GM12878 (cell line): ENCODE measurements around the gene DMD. TPM values are rescaled to one million over a fixed set of nuclear protein-coding genes. Genes with fewer than 3 reads are reported as not detected.

ENCODE experiments used
- E2F8 ChIP-seq: fragments of 450-650 bp; IDR thresholded peaks from 2 replicates; pipeline ENCODE4 v1.6.1; 2018; ENCODE audit warnings: mild to moderate bottlenecking, low read depth, moderate library complexity; ENCODE audit not compliant: partially characterized antibody
- IRF4 ChIP-seq: IDR thresholded peaks from 2 replicates; pipeline ENCODE4 v1.6.1; 2011; ENCODE audit warnings: low read depth, low read length
- KDM1A ChIP-seq: fragments of 200-600 bp; sonication (generic); IDR thresholded peaks from 2 replicates; pipeline ENCODE4 v1.6.1; 2016; ENCODE audit warnings: borderline replicate concordance
- MAX ChIP-seq: IDR thresholded peaks from 2 replicates; pipeline ENCODE4 v1.6.1; 2012; ENCODE audit warnings: low read depth, low read length, improper control_type of control experiment
- NFIC ChIP-seq: IDR thresholded peaks from 2 replicates; pipeline ENCODE4 v1.6.1; 2012; ENCODE audit warnings: low read depth, mild to moderate bottlenecking, inconsistent platforms, low read length, moderate library complexity
- polyA plus RNA-seq, 11 experiments: library from polyadenylated mRNA; depleted of rRNA in 4 of 11; unstranded in 6 of 11; stranded (reverse) in 5 of 11; fragments of >200 nt; fragmentation: Nextera tagmentation in 4 of 11; fragmentation: Illumina TruSeq in 1 of 11; extraction: Ambion mirVana in 4 of 11; extraction: Trizol in 1 of 11; gene quantifications; 1 replicate in 1 of 11; 2 replicates in 10 of 11; pipeline versions ENCODE4 v1.2.1 to v1.2.3, GENCODE V29; 2011 to 2016; ENCODE audit warnings: inconsistent platforms in 2 of 11, missing spikeins in 2 of 11, low read depth in 1 of 11
- total RNA-seq, 4 experiments: library from RNA; depleted of rRNA in 3 of 4; stranded (reverse); fragments of >200 nt in 3 of 4; fragmentation: Illumina TruSeq in 1 of 4; extraction: Trizol in 1 of 4; gene quantifications; 2 replicates each; pipeline versions ENCODE4 v1.2.1 to v1.2.3, GENCODE V29; 2013 to 2021
- TF ChIP-seq, protein P1 (sequence below): fragments of 450-650 bp; formaldehyde crosslinking; IDR thresholded peaks from 2 replicates; pipeline ENCODE4 v1.4.0; 2020; ENCODE audit warnings: mild to moderate bottlenecking, moderate library complexity
- TF ChIP-seq, protein P2 (sequence below), 3 experiments: IDR thresholded peaks in 2 of 3; conservative IDR thresholded peaks in 1 of 3; 2 replicates each; pipeline ENCODE4 v1.5.1; 2011; ENCODE audit warnings: low read depth in 3 of 3, low read length in 3 of 3, mild to moderate bottlenecking in 3 of 3, control low read depth in 2 of 3, moderate library complexity in 2 of 3, inconsistent platforms in 1 of 3, mixed read lengths in 1 of 3; ENCODE audit not compliant: control insufficient read depth in 2 of 3, insufficient read depth in 1 of 3; ENCODE audit errors: extremely low read depth in 1 of 3

Gene DMD
- total and polyA plus RNA-seq, 10 of the 15 experiments (the other 5 are each of a cell fraction or from before 2014, with no cell fraction given): 1.4 to 24.3 (median 4.3) TPM

DNA sequence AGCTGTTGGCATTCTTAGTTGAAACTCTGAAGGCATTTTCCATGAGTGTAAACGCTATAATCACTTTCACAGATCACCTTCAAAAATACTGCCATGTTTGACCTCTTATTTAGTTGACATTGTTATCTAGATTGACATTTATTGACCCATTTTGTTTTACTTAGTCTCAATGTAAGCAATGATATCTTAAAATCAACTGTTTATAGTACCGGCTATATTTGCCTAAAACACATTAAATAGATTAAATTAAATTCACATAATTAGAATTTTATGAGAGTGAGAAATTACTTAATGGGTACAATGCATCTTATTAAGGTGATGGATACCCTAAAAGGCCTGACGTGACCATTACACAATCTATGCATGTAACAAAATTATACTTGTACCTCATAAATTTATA lies 1621.8 kb downstream of the DMD start (continued):
- TF ChIP-seq NFIC (no peak), E2F8 (no peak), IRF4 (no peak), MAX (no peak), KDM1A (no peak)
- TF ChIP-seq, protein P1, sequence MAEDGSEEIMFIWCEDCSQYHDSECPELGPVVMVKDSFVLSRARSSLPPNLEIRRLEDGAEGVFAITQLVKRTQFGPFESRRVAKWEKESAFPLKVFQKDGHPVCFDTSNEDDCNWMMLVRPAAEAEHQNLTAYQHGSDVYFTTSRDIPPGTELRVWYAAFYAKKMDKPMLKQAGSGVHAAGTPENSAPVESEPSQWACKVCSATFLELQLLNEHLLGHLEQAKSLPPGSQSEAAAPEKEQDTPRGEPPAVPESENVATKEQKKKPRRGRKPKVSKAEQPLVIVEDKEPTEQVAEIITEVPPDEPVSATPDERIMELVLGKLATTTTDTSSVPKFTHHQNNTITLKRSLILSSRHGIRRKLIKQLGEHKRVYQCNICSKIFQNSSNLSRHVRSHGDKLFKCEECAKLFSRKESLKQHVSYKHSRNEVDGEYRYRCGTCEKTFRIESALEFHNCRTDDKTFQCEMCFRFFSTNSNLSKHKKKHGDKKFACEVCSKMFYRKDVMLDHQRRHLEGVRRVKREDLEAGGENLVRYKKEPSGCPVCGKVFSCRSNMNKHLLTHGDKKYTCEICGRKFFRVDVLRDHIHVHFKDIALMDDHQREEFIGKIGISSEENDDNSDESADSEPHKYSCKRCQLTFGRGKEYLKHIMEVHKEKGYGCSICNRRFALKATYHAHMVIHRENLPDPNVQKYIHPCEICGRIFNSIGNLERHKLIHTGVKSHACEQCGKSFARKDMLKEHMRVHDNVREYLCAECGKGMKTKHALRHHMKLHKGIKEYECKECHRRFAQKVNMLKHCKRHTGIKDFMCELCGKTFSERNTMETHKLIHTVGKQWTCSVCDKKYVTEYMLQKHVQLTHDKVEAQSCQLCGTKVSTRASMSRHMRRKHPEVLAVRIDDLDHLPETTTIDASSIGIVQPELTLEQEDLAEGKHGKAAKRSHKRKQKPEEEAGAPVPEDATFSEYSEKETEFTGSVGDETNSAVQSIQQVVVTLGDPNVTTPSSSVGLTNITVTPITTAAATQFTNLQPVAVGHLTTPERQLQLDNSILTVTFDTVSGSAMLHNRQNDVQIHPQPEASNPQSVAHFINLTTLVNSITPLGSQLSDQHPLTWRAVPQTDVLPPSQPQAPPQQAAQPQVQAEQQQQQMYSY: no peak
- TF ChIP-seq, protein P2, sequence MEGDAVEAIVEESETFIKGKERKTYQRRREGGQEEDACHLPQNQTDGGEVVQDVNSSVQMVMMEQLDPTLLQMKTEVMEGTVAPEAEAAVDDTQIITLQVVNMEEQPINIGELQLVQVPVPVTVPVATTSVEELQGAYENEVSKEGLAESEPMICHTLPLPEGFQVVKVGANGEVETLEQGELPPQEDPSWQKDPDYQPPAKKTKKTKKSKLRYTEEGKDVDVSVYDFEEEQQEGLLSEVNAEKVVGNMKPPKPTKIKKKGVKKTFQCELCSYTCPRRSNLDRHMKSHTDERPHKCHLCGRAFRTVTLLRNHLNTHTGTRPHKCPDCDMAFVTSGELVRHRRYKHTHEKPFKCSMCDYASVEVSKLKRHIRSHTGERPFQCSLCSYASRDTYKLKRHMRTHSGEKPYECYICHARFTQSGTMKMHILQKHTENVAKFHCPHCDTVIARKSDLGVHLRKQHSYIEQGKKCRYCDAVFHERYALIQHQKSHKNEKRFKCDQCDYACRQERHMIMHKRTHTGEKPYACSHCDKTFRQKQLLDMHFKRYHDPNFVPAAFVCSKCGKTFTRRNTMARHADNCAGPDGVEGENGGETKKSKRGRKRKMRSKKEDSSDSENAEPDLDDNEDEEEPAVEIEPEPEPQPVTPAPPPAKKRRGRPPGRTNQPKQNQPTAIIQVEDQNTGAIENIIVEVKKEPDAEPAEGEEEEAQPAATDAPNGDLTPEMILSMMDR (IDR thresholded peaks at IDR 0.05 in 2 of 3, conservative IDR thresholded peaks at IDR 0.05 in 1 of 3; ENCODE audit: control insufficient read depth in 2 of 3, extremely low read depth in 1 of 3, insufficient read depth in 1 of 3, low read depth in 3 of 3, low read length in 3 of 3): no peak
